ENCODE data around the gene ACKR2. TPM values are rescaled to one million over a fixed set of nuclear protein-coding genes. Genes with fewer than 3 reads are reported as not detected.

The ACKR2 gene
- total RNA-seq, 1 experiment from 2014 or later: 0.76 TPM

DNA sequence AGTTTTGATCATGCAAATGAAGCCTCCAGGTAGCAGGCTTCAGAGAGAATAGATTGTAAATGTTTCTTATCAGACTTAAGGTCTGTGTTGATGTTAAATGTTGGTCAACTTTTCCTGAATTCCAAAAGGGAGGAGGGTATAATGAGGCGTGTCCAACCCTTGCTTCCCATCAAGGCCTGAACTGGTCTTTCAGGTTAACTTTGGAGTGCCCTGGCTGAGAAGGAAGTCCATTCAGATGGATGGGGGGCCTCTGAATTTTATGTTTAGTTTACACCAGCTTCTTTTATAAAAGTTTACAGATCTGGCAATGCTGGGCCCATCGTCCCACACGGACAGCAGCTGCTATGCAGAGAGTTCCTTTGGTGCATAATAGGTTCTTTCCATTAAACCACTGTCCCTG lies 45.1 kb upstream of the ACKR2 start:
- ChIA-PET RAD21 (ENCODE audit: low non-redundant PET in 1 of 2, low total read pairs in 2 of 2, uncharacterized antibody in 2 of 2, unreplicated experiment in 2 of 2) (no interaction called here), CTCF (no interaction called here), POLR2A (interaction anchor here (0.5 kb wide), 1 partner anchor 20 kb away, joined by 3 read pairs; no protein-coding TSS in a partner anchor)
- no peak overlapping the region for H3K4me2 ChIP-seq (ENCODE audit: low read length)
- no peaks in the 10 kb centered on the region for H3K9me3 ChIP-seq (ENCODE audit: control insufficient read depth in 1 of 2, insufficient read depth in 1 of 2, low read depth in 1 of 2, low read length in 2 of 2)
- no peak overlapping the region for H3K4me3 ChIP-seq (replicated peaks in 1 of 2; ENCODE audit: low read depth in 1 of 2, low read length in 2 of 2)
- H3K4me1 ChIP-seq (ENCODE audit: control insufficient read depth in 1 of 2, insufficient read depth in 2 of 2, low read length in 2 of 2): no peaks in the 10 kb centered on the region
- no TSS peak for BruUV-seq (replicated peaks)
- H2AFZ ChIP-seq (ENCODE audit: low read depth, low read length, poor library complexity, severe bottlenecking): no peak overlapping the region
- no peaks in the 10 kb centered on the region for H3K36me3 ChIP-seq (ENCODE audit: control insufficient read depth in 1 of 2, insufficient read depth in 2 of 2, low read length in 2 of 2)
- H3K27me3 ChIP-seq (ENCODE audit: insufficient read depth, low read length): no peaks in the 10 kb centered on the region
- DNase-seq (ENCODE audit: low read depth, low spot score): no peak
- no peaks in the 10 kb centered on the region for H3K9me2 ChIP-seq (ENCODE audit: insufficient read depth)
- no peak overlapping the region for H3K27ac ChIP-seq (ENCODE audit: low read depth, low read length)
- TF ChIP-seq, protein P1, sequence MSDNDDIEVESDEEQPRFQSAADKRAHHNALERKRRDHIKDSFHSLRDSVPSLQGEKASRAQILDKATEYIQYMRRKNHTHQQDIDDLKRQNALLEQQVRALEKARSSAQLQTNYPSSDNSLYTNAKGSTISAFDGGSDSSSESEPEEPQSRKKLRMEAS (IDR thresholded peaks at IDR 0.05): no peak
- ATAC-seq: no peak
- H4K20me1 ChIP-seq (ENCODE audit: insufficient read depth): no peaks in the 10 kb centered on the region
- no peak overlapping the region for H3K9ac ChIP-seq (ENCODE audit: low read length)
- H3K79me2 ChIP-seq (ENCODE audit: insufficient read depth, low read length): no peaks in the 10 kb centered on the region
- intact Hi-C loops (cut with micrococcal nuclease): no loop called here

DNA sequence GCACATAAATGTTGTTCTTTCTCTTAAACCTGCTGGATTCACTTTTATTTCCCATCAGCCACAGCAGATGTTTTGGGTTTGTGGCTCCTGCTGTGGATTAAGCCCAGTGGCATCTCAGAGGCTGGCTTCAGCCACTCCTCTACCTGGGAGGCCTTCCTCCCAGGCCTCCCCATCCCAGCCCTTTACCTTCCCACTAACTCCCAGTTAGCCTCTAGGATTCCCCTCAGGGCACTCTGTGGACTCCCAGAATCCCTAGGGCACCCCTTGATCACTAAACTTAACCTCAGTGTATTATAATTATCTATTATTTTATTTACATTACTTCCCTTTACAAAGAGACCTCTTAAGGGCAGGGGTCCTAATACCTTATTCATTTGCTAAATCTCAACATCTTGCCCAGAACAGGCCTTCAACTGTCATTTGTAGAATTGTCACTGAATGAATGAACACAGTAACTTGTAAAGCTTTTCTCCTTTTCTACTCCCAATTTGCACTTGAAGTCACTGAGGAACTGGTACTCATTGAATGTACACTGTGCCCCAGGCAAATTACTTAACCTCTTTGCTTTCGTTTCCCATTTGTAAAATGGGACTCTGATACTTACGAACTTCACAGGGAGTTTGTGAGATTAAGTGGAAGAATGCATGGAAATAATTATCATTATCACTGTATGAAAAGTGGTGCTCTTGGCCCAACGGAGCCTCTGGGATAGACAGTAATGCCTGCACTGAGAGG lies 44.5 kb upstream of the ACKR2 start:
- Histone ChIP-seq H2AFZ (ENCODE audit: low read depth, low read length, poor library complexity, severe bottlenecking) (no peak overlapping the region), H3K4me1 (ENCODE audit: control insufficient read depth in 1 of 2, insufficient read depth in 2 of 2, low read length in 2 of 2) (no peaks in the 10 kb centered on the region), H3K9me2 (ENCODE audit: insufficient read depth) (no peaks in the 10 kb centered on the region), H3K4me3 (replicated peaks in 1 of 2; ENCODE audit: low read depth in 1 of 2, low read length in 2 of 2) (no peak overlapping the region), H3K79me2 (ENCODE audit: insufficient read depth, low read length) (no peaks in the 10 kb centered on the region), H4K20me1 (ENCODE audit: insufficient read depth) (no peaks in the 10 kb centered on the region), H3K4me2 (ENCODE audit: low read length) (no peak overlapping the region), H3K9ac (ENCODE audit: low read length) (no peak overlapping the region), H3K9me3 (ENCODE audit: control insufficient read depth in 1 of 2, insufficient read depth in 1 of 2, low read depth in 1 of 2, low read length in 2 of 2) (no peaks in the 10 kb centered on the region), H3K27ac (ENCODE audit: low read depth, low read length) (no peak overlapping the region), H3K36me3 (ENCODE audit: control insufficient read depth in 1 of 2, insufficient read depth in 2 of 2, low read length in 2 of 2) (no peaks in the 10 kb centered on the region), H3K27me3 (ENCODE audit: insufficient read depth, low read length) (no peaks in the 10 kb centered on the region)
- no peak for TF ChIP-seq CTCF (IDR thresholded peaks at IDR 0.05 in 2 of 3, conservative IDR thresholded peaks at IDR 0.05 in 1 of 3; ENCODE audit: borderline replicate concordance in 1 of 3, insufficient read depth in 1 of 3, low read depth in 2 of 3, low read length in 2 of 3)
- TF ChIP-seq EZH2 (IDR thresholded peaks at IDR 0.05): no peak
- TF ChIP-seq TCF7L2 (IDR thresholded peaks at IDR 0.05; ENCODE audit: borderline replicate concordance, extremely low read depth, insufficient read depth, insufficient read length): no peak
- no peak for TF ChIP-seq YY1 (IDR thresholded peaks at IDR 0.05; ENCODE audit: extremely low read depth, insufficient replicate concordance, low read depth, low read length)
- TF ChIP-seq CEBPB (IDR thresholded peaks at IDR 0.05; ENCODE audit: low read depth): no peak
- TF ChIP-seq FOSL1 (IDR thresholded peaks at IDR 0.05; ENCODE audit: low read depth): no peak
- no peak for TF ChIP-seq JUND (IDR thresholded peaks at IDR 0.05)
- TF ChIP-seq SIN3A (IDR thresholded peaks at IDR 0.05; ENCODE audit: low read depth): no peak
- no peak for TF ChIP-seq EGR1 (IDR thresholded peaks at IDR 0.05; ENCODE audit: low read depth)
- TF ChIP-seq SRF (IDR thresholded peaks at IDR 0.05; ENCODE audit: low read depth): no peak
- no peak for TF ChIP-seq ATF3 (IDR thresholded peaks at IDR 0.05)
- TF ChIP-seq SP1 (IDR thresholded peaks at IDR 0.05; ENCODE audit: low read depth): no peak
- no peak for TF ChIP-seq CBX3 (IDR thresholded peaks at IDR 0.05; ENCODE audit: low read depth)
- no peak for TF ChIP-seq EZH2phosphoT487 (IDR thresholded peaks at IDR 0.05; ENCODE audit: borderline replicate concordance)
- no peak for TF ChIP-seq POLR2AphosphoS5 (IDR thresholded peaks at IDR 0.05; ENCODE audit: low read depth, low read length)
- POLR2A ChIA-PET: no interaction called here
- CTCF ChIA-PET: no interaction called here
- ATAC-seq: no peak
- DNase-seq (ENCODE audit: low read depth, low spot score): no peak
- RAD21 ChIA-PET (ENCODE audit: low non-redundant PET in 1 of 2, low total read pairs in 2 of 2, uncharacterized antibody in 2 of 2, unreplicated experiment in 2 of 2): no interaction called here
- BruUV-seq (replicated peaks): no TSS peak
- intact Hi-C loops (cut with micrococcal nuclease): no loop called here
